Fibroblast of lung (primary cell): ENCODE results near the gene NCOA5. TPM values are rescaled to one million over a fixed set of nuclear protein-coding genes. Genes with fewer than 3 reads are reported as not detected.

ENCODE experiments used
- DNase-seq, 2 donors: peaks; one replicate each; pipeline versions ENCODE4 v3.0.0 to v3.0.0-alpha.2; 2010; ENCODE audit warnings: low read depth in 2 of 2
- H2AFZ ChIP-seq: 2 replicates; pipeline ENCODE4 v1.5.1; 2012; ENCODE audit warnings: low read length, control low read depth, inconsistent platforms
- H3K27ac ChIP-seq: 2 replicates; pipeline ENCODE4 v1.5.1; 2011; ENCODE audit warnings: low read length, control low read depth; ENCODE audit not compliant: insufficient read depth
- H3K27me3 ChIP-seq: 2 replicates; pipeline ENCODE4 v1.5.1; 2011; ENCODE audit warnings: mild to moderate bottlenecking, low read length; ENCODE audit not compliant: control insufficient read depth, insufficient read depth
- H3K36me3 ChIP-seq: 2 replicates; pipeline ENCODE4 v1.5.1; 2011; ENCODE audit warnings: low read length; ENCODE audit not compliant: control insufficient read depth, insufficient read depth
- H3K4me1 ChIP-seq: 2 replicates; pipeline ENCODE4 v1.5.1; 2011; ENCODE audit warnings: low read length; ENCODE audit not compliant: control insufficient read depth, insufficient read depth; ENCODE audit errors: extremely low read depth
- H3K4me2 ChIP-seq: 2 replicates; pipeline ENCODE4 v1.5.1; 2011; ENCODE audit warnings: low read length, control low read depth; ENCODE audit not compliant: insufficient read depth; ENCODE audit errors: extremely low read depth
- H3K4me3 ChIP-seq, 4 experiments: fragments of 200-600 bp in 1 of 4; sonication (generic) in 1 of 4; replicated peaks in 1 of 4; 2 replicates each; pipeline ENCODE4 v1.5.1; 2011 to 2016; ENCODE audit warnings: low read length in 4 of 4, low read depth in 3 of 4, mild to moderate bottlenecking in 3 of 4, control low read depth in 2 of 4, inconsistent platforms in 1 of 4, mixed read lengths in 1 of 4; ENCODE audit not compliant: insufficient read depth in 1 of 4; ENCODE audit errors: control extremely low read depth in 1 of 4
- H3K79me2 ChIP-seq: 2 replicates; pipeline ENCODE4 v1.5.1; 2012; ENCODE audit warnings: mild to moderate bottlenecking, low read length, inconsistent platforms; ENCODE audit not compliant: control insufficient read depth, insufficient read depth
- H3K9ac ChIP-seq: 2 replicates; pipeline ENCODE4 v1.5.1; 2011; ENCODE audit warnings: mild to moderate bottlenecking, low read length, control low read depth; ENCODE audit not compliant: insufficient read depth
- H3K9me3 ChIP-seq: 2 replicates; pipeline ENCODE4 v1.5.1; 2012; ENCODE audit warnings: low read depth, low read length; ENCODE audit not compliant: control insufficient read depth, insufficient read depth
- H4K20me1 ChIP-seq: 2 replicates; pipeline ENCODE4 v1.5.1; 2011; ENCODE audit warnings: low read length; ENCODE audit not compliant: control insufficient read depth, insufficient read depth; ENCODE audit errors: extremely low read depth
- EZH2 ChIP-seq: IDR thresholded peaks from 2 replicates; pipeline ENCODE4 v1.5.1; 2012; ENCODE audit warnings: low read length, control low read depth, mild to moderate bottlenecking; ENCODE audit errors: missing control alignments
- polyA plus RNA-seq, 2 donors: library from polyadenylated mRNA; depleted of rRNA in 1 of 2; stranded (reverse) in 1 of 2; unstranded in 1 of 2; fragments of >200 nt; gene quantifications; 2 replicates each; pipeline ENCODE4 v1.2.1, GENCODE V29; 2011 to 2012; ENCODE audit warnings: missing spikeins in 1 of 2
- total RNA-seq: library from RNA; depleted of rRNA; stranded (reverse); fragments of >200 nt; gene quantifications from 2 replicates; pipeline ENCODE4 v1.2.1, GENCODE V29; 2014
- TF ChIP-seq, protein P1 (sequence below), 2 donors: IDR thresholded peaks in 1 of 2; conservative IDR thresholded peaks in 1 of 2; 1 replicate in 1 of 2; 2 replicates in 1 of 2; pipeline ENCODE4 v1.5.1; 2011 to 2012; ENCODE audit warnings: low read length in 2 of 2, control low read depth in 1 of 2, inconsistent platforms in 1 of 2, low read depth in 1 of 2, mild to moderate bottlenecking in 1 of 2

NCOA5 gene
- total and polyA plus RNA-seq, 2 donors (not counting 1 experiment from before 2014, with no cell fraction given) = 8.1 to 18.0 TPM

DNA sequence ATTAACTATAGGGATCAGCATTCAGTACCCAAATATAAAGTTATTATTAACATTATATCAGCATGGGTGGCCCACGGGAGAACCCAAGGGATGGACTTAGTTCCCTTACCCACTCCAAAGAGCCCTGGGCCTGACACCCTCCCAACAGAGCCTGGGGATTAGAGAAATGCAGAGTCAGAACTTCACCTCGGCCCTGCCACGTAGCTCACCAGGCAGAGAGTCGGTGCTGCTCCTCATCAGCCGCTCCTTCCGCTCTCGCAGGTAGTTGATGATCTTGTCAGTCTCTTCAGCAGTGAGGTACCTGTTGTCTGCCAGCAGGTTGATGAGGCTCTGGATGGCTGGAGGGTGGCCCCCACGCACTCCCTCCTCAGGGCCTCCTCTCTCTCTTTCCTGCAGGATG is 26.6 kb downstream of the NCOA5 start:
- Histone ChIP-seq H3K4me3 (no peak overlapping the region), H4K20me1 (no peaks in the 10 kb centered on the region), H3K9me3 (no peaks in the 10 kb centered on the region), H3K27ac (no peak overlapping the region), H3K36me3 (peaks cover 15% of the 10 kb centered on the region), H3K79me2 (no peaks in the 10 kb centered on the region), H3K27me3 (no peaks in the 10 kb centered on the region), H3K9ac (no peak overlapping the region), H3K4me2 (no peak overlapping the region), H3K4me1 (peaks cover 2% of the 10 kb centered on the region), H2AFZ (no peak overlapping the region)
- DNase-seq = no peak
- no peak for TF ChIP-seq EZH2
- TF ChIP-seq, protein P1, sequence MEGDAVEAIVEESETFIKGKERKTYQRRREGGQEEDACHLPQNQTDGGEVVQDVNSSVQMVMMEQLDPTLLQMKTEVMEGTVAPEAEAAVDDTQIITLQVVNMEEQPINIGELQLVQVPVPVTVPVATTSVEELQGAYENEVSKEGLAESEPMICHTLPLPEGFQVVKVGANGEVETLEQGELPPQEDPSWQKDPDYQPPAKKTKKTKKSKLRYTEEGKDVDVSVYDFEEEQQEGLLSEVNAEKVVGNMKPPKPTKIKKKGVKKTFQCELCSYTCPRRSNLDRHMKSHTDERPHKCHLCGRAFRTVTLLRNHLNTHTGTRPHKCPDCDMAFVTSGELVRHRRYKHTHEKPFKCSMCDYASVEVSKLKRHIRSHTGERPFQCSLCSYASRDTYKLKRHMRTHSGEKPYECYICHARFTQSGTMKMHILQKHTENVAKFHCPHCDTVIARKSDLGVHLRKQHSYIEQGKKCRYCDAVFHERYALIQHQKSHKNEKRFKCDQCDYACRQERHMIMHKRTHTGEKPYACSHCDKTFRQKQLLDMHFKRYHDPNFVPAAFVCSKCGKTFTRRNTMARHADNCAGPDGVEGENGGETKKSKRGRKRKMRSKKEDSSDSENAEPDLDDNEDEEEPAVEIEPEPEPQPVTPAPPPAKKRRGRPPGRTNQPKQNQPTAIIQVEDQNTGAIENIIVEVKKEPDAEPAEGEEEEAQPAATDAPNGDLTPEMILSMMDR (conservative IDR thresholded peaks at IDR 0.05 in 1 of 2, IDR thresholded peaks at IDR 0.05 in 1 of 2; ENCODE audit: low read depth in 1 of 2, low read length in 2 of 2) = no peak

DNA sequence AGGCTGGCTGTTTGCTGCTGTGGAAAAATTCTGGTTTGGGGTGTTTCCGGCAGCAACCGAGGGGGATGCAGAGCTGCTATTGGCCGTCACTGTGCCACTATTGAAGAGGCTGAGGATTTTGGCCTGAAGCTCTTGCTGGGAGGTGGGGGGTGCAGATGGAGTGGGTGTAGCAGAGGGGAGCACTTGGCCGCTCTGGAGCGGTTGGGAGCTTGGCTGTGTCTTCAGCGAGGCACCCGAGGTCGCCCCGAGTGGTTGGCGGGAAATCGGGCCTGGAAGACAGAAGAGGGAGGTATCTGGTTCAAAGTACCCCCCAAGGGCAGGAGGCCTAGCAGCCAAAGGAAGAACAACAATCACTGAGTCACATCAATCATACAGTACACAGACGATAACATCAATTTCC is 27.1 kb downstream of the NCOA5 start:
- TF ChIP-seq EZH2 = no peak
- TF ChIP-seq, protein P1 (conservative IDR thresholded peaks at IDR 0.05 in 1 of 2, IDR thresholded peaks at IDR 0.05 in 1 of 2; ENCODE audit: low read depth in 1 of 2, low read length in 2 of 2) = no peak
- Histone ChIP-seq H3K4me3 (no peak overlapping the region), H3K9ac (no peak overlapping the region), H4K20me1 (no peaks in the 10 kb centered on the region), H3K27ac (no peak overlapping the region), H3K27me3 (no peaks in the 10 kb centered on the region), H3K4me2 (no peak overlapping the region), H3K79me2 (no peaks in the 10 kb centered on the region), H3K4me1 (peaks cover 2% of the 10 kb centered on the region), H2AFZ (no peak overlapping the region), H3K9me3 (no peaks in the 10 kb centered on the region), H3K36me3 (peaks cover 15% of the 10 kb centered on the region)
- DNase-seq = no peak

DNA sequence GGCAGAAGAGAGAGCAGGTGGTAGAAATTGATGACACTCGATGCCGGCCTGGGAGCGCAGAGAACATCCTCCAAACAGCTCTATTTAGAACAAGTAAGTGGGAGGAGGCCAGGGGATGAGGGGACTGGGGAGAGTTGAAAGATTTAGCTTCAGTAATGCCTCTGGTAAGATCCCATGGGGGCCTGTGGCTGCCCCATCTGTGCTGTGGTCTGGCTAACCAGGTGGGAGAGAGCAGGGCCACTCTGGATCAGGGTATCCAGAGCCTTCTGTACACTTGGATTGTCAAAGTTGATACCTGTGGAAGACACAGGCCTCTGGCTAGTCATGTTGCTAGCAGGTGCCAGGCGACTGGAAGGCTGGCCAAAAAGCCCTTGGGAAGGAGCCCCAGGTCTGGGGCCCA is 27.6 kb downstream of the NCOA5 start:
- Histone ChIP-seq H3K4me1 (peaks cover 2% of the 10 kb centered on the region), H4K20me1 (no peaks in the 10 kb centered on the region), H3K9me3 (no peaks in the 10 kb centered on the region), H3K27ac (no peak overlapping the region), H3K4me2 (no peak overlapping the region), H3K4me3 (no peak overlapping the region), H3K9ac (no peak overlapping the region), H3K79me2 (no peaks in the 10 kb centered on the region), H3K27me3 (no peaks in the 10 kb centered on the region), H3K36me3 (peaks cover 15% of the 10 kb centered on the region), H2AFZ (no peak overlapping the region)
- no peak for DNase-seq
- TF ChIP-seq, protein P1 (conservative IDR thresholded peaks at IDR 0.05 in 1 of 2, IDR thresholded peaks at IDR 0.05 in 1 of 2; ENCODE audit: low read depth in 1 of 2, low read length in 2 of 2) = no peak
- TF ChIP-seq EZH2 = no peak
